GM18868 (cell line): Measurements from ENCODE around the gene COQ8B.
"Not testable (repeated sequence)": the region's sequence is repeated elsewhere in the genome, so short reads cannot be mapped to it uniquely, and the experiment has no call there.

Source experiments
- ATAC-seq: cut with Tn5 transposase; IDR thresholded peaks from one replicate; pipeline ENCODE4 v1.9.1; 2021; ENCODE audit warnings: mild to moderate bottlenecking, moderate library complexity; ENCODE audit not compliant: unreplicated experiment

The COQ8B gene

DNA sequence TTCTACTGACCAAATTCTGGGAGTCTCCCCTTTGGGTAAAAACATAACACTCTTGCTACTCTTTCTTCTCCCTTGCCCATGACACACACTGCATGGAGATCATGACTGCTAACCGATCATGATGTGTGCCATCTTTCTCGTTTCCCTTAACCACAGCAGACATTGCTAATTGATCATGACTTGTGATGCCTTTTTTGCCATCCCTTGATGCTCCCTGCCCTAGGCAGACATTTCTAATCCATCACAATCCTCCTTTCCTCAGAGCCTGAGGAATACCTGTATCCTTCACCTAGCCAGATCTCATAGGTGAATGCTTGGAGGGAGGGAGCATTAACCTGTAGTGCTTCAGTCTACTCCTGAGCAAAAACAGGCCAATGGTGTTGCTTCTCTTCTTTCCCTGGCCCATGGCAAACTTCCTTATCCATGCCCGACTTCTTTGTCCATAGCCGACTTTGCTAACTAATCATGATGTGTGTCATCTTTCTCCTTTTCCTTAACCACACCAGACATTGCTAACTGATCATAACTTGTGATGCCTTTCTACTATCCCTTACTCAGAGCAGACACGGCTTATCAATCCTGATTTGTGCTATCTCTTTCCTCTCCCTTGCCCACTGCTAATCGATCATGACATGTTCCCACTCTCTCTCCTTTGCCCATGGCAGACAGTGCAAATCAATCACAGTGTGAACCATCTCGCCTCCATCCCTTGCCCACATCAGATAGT lies 44.0 kb downstream of the COQ8B start:
- no peak for ATAC-seq

DNA sequence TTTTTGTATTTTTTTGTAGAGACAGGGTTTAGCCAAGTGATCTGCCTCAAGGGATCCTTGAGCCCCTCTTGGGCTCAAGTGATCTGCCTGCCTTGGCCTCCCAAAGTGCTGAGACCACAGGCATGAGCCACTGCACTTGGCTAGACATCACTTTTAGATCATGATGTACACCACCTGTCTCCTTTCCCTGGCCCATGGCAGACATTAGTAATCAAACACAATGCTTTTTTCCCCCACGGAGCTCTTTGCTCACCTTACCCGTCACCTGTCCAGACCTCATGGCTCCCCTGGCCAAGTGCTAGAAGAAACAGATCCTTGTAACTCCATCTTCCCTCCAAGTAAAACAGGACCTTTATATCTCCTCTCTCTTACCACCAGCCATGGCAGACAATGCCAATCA lies 44.6 kb downstream of the COQ8B start:
- ATAC-seq = no peak

DNA sequence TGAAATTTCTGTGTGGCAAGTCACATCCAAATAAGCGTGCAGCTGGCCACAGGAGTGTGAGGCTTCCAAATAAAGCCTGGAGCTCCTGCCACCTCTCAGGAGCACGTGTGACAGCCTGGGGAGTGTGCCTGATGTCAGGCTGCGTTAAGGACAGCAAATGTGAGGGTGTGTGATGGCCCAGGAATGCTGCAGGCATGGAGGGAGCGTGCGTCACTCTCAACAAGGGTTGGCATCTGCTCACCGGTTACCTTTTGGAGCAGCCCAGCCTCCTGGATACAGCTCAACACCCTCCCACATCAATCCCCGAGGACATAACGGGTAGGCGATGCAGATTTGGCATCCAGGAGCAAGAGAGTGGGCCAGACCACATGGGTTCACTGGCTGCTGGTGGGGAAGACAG lies 45.3 kb downstream of the COQ8B start:
- ATAC-seq = no peak

DNA sequence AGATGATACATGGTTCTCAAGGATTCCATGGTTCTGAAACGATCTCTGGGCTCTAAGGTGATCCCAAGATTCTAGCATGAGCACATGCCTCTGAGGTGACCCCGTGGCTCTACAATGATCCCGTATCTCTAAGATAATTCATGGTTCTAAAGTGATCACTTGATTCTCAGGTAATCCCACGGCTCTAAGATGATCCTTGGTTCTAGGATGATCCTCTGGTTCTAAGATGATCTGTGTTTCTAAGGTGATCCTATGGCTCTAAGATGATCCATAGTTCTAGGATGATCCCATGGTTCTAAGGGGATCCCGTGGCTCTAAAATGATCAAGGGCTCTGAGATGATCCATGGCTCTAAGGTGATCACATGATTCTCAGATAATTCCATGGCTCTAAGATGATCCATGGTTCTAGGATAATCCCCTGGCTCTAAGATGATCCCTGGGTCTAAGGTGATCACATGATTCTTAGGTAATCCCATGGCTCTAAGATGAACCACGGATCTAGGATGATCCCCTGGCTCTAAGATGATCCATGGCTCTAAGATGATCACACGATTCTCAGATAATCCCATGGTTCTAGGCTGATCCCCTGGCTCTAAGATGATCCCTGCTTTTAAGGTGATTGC lies 47.6 kb downstream of the COQ8B start:
- ATAC-seq = no peak

DNA sequence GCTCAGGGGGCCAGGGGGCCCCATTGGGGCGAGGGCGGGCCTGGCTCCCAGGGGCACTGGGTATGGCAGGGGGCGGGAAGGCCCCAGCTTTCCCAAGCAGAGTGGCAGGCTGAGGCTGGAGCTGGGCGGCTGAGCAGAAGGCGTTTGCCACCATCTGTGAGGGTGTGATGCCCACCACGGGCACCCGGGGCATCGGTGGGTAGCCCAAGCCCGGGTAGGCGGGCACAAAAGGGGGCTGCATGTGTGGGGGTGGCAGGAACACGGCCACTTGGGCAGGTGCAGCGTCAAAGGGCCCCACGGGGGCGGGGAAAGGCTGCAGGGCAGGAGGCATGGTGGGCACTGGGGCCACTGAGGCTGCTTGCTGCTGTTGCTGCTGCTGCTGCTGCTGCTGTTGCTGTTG lies 49.1 kb downstream of the COQ8B start:
- ATAC-seq = no peak

DNA sequence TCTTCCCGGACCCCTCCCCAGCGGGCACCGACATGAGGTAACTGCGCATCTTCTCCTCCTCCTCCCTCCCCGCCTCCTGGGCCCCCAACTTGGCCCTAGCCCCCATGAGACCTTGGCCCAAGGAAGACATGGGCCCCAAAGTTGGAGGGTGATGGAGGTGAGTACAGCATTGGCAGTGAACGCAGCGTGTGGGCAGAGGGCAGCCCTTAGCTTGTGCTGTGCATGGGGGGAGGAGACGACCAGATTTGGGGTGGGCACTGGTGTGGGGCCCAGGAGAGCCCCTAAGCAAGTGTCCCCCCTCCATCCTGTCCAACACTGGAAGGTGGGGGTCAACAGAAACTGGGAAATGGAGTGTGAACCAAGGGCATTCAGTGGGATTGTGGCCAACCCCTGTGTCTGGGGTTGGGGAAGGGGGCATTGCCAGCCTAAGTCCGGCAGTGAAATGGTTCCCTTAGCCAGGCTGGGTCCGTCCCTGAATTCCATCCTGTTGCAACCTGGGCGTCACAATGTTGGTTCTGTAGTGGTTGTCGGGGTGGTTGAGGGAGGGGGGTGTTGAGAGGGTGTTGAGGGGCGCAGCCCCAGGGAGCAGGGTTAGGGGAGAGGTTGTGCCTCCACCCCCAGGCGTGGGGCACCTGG lies 49.8 kb downstream of the COQ8B start:
- no peak for ATAC-seq

DNA sequence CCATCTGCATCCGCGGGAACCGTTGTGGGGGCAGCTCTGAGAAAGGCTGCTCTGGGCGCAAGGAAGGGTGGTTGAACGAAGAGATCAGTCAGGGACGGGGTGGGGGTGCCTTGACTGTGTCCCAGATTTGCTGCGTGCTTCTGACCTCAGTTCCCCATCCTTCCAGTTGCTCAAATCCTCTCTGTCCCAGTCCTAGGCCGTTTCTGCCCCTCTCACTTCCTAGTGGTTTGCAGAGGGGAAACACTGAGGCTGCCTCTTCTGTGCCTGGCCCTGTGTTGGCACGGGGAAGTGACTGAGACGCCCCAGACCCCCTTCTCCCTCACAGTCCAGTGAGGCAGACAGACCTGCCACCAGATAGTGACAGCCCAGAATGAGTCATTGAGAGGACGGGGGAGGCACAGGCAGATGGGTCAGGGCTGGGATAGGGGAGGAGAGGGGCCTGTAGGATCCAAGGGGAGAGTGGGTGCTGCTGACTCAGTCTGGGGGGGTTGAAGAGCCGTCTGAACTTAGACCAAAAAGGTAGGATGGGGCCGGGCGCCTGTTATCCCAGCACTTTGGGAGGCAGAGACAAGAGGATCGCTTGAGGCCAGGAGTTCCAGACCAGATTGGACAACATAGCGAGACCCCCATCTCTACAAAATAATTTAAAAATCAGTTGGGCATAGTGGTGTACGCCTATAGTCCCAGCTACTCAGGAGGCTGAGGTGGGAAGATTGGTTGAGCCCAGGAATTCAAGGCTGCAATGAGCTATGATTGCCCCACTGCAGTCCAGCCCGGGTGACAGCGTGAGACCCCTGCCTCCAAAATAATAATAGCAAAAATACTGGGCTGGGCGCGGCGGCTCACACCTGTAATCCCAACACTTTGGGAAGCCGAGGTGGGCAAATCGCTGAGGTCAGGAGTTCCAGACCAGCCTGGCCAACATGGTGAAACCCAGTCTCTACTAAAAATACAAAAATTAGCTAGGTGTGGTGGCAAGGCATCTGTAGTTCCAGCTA lies 52.7 kb downstream of the COQ8B start:
- ATAC-seq = no peak

DNA sequence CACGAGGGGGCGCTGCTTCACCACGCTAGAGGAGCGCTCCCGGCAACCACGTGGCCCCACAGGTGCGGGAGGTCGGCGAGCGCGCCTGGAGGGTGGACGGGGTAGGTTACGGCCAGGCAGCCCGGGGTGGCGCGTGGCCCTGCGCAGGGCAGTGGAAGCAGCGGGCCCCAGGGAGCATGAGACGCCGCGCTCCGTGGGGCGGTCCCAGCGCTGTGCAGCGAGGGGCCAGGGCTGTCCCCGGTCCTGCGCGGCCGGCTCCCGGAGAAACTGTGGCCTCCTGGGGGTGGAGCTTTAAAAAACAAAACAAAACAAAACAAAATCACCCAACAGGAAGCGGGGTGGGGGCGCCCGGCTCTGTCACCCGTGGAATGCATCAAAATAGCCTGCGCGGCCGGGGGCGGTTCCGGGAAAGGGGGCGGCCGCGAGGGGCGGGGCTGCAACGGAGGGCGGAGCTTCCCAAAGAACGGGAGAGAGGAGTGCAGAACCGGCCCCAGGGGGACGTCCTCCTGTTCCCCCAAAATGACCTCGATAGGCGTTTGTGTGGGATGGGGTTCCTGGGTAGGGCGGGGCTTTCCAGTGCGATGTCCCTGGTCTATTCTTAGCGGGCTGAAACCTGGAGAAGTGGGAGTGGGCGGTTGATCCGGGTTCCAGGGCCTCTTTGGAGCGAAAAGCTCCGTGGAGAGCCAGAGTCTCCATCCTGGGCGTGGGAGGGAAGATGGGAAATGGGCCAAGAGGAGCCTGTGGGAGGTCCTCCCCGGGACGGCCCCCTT lies 53.6 kb downstream of the COQ8B start:
- peak; percentile 83 for ATAC-seq

DNA sequence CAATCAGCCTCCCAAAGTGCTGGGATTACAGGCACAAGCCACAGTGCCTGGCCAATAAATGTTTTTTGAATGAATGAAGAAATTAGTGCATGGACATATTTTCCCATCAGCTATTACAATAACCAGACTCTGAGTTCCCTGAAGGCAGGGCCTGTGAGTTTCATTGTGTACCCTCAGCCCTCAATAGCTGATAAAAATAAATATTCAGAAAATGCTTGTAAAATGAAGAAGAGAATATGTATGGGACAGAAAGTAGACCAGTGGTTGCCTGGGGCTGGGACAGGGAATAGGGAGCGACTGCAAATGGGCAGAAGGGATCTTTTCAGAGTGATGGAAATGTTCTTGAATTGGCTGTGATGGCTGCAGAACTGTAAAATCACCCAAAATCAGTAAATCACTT lies 55.1 kb downstream of the COQ8B start:
- ATAC-seq = no peak

DNA sequence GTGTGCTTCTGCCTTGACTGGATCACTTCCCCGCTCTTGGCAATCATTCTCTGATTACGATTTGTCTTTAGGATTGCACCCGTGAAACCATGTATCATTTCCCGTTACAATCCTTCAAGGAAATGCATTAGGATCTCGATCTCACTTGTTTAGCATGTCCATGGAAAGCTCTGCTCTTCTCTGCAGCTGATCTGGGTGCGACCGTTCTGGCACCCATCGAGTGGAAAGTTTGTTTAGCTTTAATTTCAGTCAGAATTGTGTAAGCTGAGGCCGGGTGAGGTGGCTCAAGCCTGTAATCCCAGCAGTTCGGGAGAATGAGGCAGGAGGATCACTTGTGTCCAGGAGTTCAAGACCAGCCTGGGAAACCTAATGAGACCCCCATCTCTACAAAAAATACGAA lies 57.1 kb downstream of the COQ8B start:
- ATAC-seq = no peak

DNA sequence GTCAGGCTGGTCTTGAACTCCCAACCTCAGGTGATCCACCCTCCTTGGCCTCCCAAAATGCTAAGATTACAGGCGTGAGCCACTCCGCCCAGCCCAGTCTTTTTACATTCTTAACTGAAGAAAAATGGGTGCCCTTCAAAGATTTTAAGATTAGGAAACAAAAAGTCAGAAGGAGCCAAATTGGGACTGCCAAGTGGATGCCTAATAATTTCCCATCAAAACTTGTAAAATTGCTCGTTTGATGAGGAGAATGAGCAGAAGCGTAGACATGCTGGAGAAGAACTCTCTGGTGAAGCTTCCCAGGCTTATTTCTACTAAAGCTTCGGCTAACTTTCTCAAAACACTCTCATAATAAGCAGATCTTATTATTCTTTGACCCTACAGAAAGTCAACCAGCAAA lies 57.6 kb downstream of the COQ8B start:
- no peak for ATAC-seq

DNA sequence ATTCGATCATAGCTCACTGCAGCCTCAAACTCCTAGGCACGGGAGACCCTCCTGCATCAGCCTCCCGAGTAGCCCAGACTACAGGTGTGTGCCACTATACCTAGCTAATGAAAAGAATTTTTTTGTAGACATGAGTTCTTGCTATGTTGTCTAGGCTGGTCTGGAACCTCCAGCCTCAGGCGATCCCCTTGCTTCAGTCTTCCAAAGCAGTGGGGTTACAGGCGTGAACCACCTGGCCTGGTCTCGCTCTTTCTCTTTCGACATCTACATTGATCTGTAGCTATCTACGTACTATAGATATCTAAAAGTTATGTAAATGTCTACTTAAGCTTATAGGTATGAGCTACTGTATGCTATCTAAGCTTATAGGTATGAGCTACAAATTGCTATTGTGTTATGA lies 58.7 kb downstream of the COQ8B start:
- ATAC-seq = no peak

DNA sequence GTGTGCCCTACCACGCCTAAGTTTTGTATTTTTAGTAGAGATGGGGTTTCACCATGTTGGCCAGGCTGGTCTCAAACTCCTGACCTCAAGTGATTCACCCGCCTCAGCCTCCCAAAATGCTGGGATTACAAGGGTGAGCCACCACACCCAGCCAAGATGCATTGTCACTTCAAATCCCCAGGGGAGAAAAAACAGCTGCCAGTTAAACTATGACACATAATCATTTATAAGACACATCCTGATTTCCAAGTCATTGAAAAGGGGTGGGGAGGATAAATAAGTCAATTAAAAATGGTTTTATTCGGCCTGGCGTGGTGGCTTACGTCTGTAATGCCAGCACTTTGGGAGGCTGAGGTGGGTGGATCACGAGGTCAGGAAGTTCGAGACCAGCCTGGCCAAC lies 61.0 kb downstream of the COQ8B start:
- not testable (repeated sequence) for ATAC-seq

DNA sequence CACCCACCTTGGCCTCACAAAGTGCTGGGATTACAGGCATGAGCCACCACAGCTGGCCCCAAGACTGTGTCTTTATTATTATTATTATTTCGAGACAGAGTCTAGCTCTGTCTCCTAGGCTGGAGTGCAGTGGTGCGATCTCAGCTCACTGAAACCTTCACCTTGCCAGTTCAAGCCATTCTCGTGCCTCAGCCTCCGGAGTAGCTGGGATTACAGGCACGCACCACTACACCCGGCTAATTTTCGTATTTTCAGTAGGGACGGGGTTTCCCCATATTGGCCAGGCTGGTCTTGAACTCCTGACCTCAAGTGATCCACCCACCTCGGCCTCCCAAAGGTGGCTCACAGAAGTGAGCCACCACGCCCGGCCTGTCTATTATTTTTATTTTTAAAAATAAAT lies 64.4 kb downstream of the COQ8B start:
- not testable (repeated sequence) for ATAC-seq

DNA sequence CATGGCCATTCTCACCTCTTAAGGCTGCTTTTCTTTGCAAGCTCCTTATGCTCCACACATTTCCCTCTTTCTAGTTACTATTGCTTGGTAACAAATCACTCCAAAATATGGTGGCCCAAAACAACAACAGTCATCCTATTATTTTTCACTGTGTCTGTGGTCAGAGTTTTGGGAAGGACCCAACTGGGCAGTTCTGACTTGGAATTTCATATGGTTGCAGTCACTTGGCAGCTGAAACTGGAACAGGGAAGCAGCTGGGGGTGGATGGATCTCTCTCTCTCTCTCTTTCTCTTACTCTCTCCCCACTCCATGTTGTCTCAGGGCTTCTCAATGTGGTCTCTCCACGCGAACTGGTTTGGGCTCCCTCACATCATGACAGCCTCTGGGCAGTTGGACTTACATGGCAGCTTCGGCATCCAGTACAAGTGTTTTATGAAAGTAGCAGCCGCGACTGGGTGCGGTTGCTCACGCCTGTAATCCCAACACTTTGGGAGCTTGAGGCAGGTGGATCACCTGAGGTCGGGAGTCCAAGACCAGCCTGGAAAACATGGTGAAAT lies 65.9 kb downstream of the COQ8B start:
- ATAC-seq = no peak

DNA sequence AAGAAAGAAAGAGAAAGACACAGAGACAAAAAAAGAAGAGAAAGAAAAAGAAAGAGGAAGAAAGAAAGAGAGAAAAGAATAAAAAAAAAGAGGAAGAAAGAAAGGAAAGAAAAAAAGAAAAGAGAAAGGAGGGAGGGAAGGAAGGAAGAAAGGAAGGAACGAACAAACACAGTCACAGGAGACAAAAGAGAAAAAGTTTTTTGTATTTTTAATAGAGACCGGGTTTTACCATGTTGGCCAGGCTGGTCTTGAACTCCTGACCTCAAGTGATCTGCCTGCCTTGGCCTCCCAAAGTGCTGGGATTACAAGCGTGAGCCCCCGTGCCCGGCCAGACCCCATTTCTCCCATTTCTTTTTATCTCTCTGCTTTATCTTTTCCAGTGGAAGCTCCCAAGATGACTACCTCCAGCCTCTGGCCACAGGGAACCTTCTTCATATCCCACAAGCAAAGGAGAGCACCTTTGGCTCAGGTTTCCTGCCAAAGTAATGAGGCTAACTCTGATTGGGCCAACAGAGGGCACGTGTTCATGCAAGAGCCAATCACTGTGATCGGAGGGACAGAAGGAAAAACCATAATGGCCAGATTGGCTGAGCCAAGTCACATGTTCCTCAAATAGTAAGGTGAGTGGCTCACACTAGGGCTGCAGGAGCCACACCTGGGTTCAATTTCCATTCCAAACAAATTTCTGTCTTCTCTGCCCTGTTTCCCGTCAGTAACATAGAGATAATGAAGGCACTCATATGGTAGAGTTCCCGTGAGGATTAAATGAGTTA lies 66.6 kb downstream of the COQ8B start:
- not testable (repeated sequence) for ATAC-seq

DNA sequence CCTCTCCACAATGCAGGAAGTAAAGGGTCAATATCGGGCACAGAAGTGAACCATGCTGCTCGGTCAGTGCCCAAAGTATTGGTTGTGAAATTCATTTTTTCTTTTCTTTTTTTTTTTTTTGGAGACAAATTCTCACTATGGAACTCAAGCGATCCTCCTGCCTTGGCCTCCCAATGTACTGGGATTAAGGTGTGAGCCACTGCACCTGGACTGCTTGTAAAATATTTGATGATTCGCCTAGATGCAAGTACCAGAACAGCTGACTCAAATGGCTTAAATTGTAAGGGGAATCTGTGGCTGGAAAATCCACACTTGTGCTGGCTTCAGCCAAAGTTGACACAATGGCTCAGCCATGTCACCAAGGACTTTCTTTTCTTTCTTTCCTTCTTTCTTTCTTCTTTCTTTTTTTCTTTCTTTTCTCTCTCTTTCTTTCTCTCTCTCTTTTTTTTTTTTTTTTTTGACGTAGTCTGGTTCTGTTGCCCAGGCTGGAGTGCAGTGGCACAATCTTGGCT lies 69.9 kb downstream of the COQ8B start:
- no peak for ATAC-seq

DNA sequence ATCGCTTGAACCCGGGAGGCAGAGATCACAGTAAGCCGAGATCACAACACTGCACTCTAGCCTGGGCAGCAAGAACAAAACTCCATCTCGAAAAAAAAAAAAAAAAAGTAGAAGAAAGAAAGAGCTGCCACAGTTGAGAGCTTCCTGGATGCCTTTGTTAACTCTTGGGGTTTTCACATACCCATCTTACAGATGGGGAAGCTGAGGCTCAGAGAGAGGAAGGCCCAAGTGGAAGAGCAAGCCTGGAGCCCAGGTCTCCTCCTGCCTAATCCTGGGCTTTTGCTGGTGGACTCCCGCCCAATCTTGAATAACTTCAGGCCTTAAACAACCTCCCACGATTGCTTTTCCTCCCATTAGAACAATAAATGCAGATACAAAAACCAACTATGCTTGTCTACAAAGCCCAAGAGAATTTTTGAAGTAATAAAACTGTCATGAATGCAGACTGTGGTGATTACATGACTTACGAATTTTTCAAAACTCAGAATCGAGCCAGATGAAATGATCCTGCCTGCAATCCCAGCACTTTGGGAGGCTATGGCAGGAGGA lies 73.9 kb downstream of the COQ8B start:
- ATAC-seq = no peak
